Skin of body (tissue), 2 donors: ENCODE results near the gene ITGA4. TPM values are rescaled to one million over a fixed set of nuclear protein-coding genes. Genes with fewer than 3 reads are reported as not detected.

ENCODE experiments used
- DNase-seq: peaks from one replicate; lab custom pipeline; 2025; lab: John Stamatoyannopoulos, UW
- total RNA-seq: library from RNA; depleted of rRNA; stranded (reverse); fragments of >200 nt; gene quantifications from one replicate; pipeline ENCODE4 v1.2.3, GENCODE V29; 2014

ITGA4 gene
- total RNA-seq, 1 donor from 2014 or later, result 19.0 TPM

- no peak for DNase-seq
Measured at GRCh38 chr2:181515719-181516118, 58.5 kb downstream of the ITGA4 start.

GRCh38 chr2:181516992-181517391 lies 59.8 kb downstream of the ITGA4 start:
- no peak for DNase-seq

GRCh38 chr2:181517685-181518301 lies 60.6 kb downstream of the ITGA4 start:
- DNase-seq, result no peak

GRCh38 chr2:181520253-181520652 lies 63.1 kb downstream of the ITGA4 start:
- DNase-seq, result no peak

GRCh38 chr2:181523756-181524155 lies 66.6 kb downstream of the ITGA4 start:
- no peak for DNase-seq

GRCh38 chr2:181526014-181526413 lies 68.8 kb downstream of the ITGA4 start:
- DNase-seq, result no peak

- DNase-seq, result no peak
Measured at GRCh38 chr2:181527058-181527457, 69.9 kb downstream of the ITGA4 start.

GRCh38 chr2:181528441-181528840 lies 71.3 kb downstream of the ITGA4 start:
- DNase-seq, result no peak

GRCh38 chr2:181536730-181537129 lies 79.5 kb downstream of the ITGA4 start:
- DNase-seq, result no peak

GRCh38 chr2:181540421-181540820 lies 83.2 kb downstream of the ITGA4 start:
- DNase-seq, result no peak

GRCh38 chr2:181542170-181542569 lies 85.0 kb downstream of the ITGA4 start:
- no peak for DNase-seq

GRCh38 chr2:181546086-181546485 lies 88.9 kb downstream of the ITGA4 start:
- no peak for DNase-seq

- DNase-seq, result no peak
Measured at GRCh38 chr2:181552808-181553207, 95.6 kb downstream of the ITGA4 start.

GRCh38 chr2:181553244-181553643 lies 96.1 kb downstream of the ITGA4 start:
- DNase-seq, result no peak

GRCh38 chr2:181554061-181554830 lies 97.1 kb downstream of the ITGA4 start:
- no peak for DNase-seq

- DNase-seq, result no peak
Measured at GRCh38 chr2:181558371-181558770, 101.2 kb downstream of the ITGA4 start.

GRCh38 chr2:181563101-181563692 lies 106.0 kb downstream of the ITGA4 start:
- no peak for DNase-seq

- no peak for DNase-seq
Measured at GRCh38 chr2:181566334-181567032, 109.3 kb downstream of the ITGA4 start.

- DNase-seq, result no peak
Measured at GRCh38 chr2:181570059-181570458, 112.9 kb downstream of the ITGA4 start.

GRCh38 chr2:181570833-181571661 lies 113.9 kb downstream of the ITGA4 start:
- no peak for DNase-seq

GRCh38 chr2:181573140-181573736 lies 116.1 kb downstream of the ITGA4 start:
- DNase-seq, result no peak
